OCI-M2 (cell line): ENCODE measurements around the gene RIN2.

Source experiments
- DNase-seq: peaks from one replicate; lab custom pipeline; 2025; ENCODE audit not compliant: unreplicated experiment; lab: John Stamatoyannopoulos, UW

RIN2 gene

GRCh38 chr20:19764207-19764606 lies 6.1 kb downstream of the RIN2 start:
- DNase-seq = no peak

GRCh38 chr20:19765266-19765665 lies 7.2 kb downstream of the RIN2 start:
- DNase-seq = no peak

- no peak for DNase-seq
These were observed 7.9 kb downstream of the RIN2 start for GRCh38 chr20:19765913-19766312.

GRCh38 chr20:19767070-19767469 lies 9.0 kb downstream of the RIN2 start:
- no peak for DNase-seq

GRCh38 chr20:19768325-19768842 lies 10.3 kb downstream of the RIN2 start:
- DNase-seq = no peak

GRCh38 chr20:19769507-19769906 lies 11.4 kb downstream of the RIN2 start:
- no peak for DNase-seq

- no peak for DNase-seq
These were observed 12.3 kb downstream of the RIN2 start for GRCh38 chr20:19770375-19770774.

- DNase-seq = no peak
These were observed 13.0 kb downstream of the RIN2 start for GRCh38 chr20:19771031-19771430.

- no peak for DNase-seq
These were observed 15.4 kb downstream of the RIN2 start for GRCh38 chr20:19773471-19773870.

- DNase-seq = no peak
These were observed 16.3 kb downstream of the RIN2 start for GRCh38 chr20:19774135-19774933.

- DNase-seq = no peak
These were observed 17.5 kb downstream of the RIN2 start for GRCh38 chr20:19775353-19776253.

GRCh38 chr20:19777315-19777714 lies 19.3 kb downstream of the RIN2 start:
- DNase-seq = no peak

GRCh38 chr20:19777981-19778380 lies 19.9 kb downstream of the RIN2 start:
- no peak for DNase-seq

GRCh38 chr20:19778404-19778803 lies 20.3 kb downstream of the RIN2 start:
- no peak for DNase-seq

- DNase-seq = no peak
These were observed 21.6 kb downstream of the RIN2 start for GRCh38 chr20:19779634-19780033.

GRCh38 chr20:19780261-19780660 lies 22.2 kb downstream of the RIN2 start:
- no peak for DNase-seq

GRCh38 chr20:19781235-19781634 lies 23.2 kb downstream of the RIN2 start:
- DNase-seq = no peak

GRCh38 chr20:19782669-19783068 lies 24.6 kb downstream of the RIN2 start:
- DNase-seq = no peak

GRCh38 chr20:19783966-19784401 lies 25.9 kb downstream of the RIN2 start:
- no peak for DNase-seq

GRCh38 chr20:19784511-19785172 lies 26.6 kb downstream of the RIN2 start:
- DNase-seq = no peak
